GM06990 (cell line): ENCODE measurements around the gene ADGRL2.

Source experiments
- DNase-seq: peaks from one replicate; pipeline ENCODE4 v3.0.0-alpha.2; 2011; ENCODE audit not compliant: insufficient read length; ENCODE audit errors: extremely low read depth
- H3K27me3 ChIP-seq: replicated peaks from 2 replicates; pipeline ENCODE4 v1.6.0; 2011; ENCODE audit warnings: low read length; ENCODE audit not compliant: control insufficient read depth, insufficient read depth
- H3K36me3 ChIP-seq: 2 replicates; pipeline ENCODE4 v1.5.1; 2011; ENCODE audit warnings: low read length; ENCODE audit not compliant: control insufficient read depth, insufficient read depth
- H3K4me3 ChIP-seq: replicated peaks from 2 replicates; pipeline ENCODE4 v1.5.1; 2011; ENCODE audit warnings: low read depth, mild to moderate bottlenecking, control low read depth, low read length
- TF ChIP-seq, protein P1 (sequence below): IDR thresholded peaks from 2 replicates; pipeline ENCODE4 v1.5.1; 2011; ENCODE audit warnings: low read length, control low read depth, mild to moderate bottlenecking, inconsistent platforms; ENCODE audit not compliant: insufficient read depth, poor library complexity, severe bottlenecking

The ADGRL2 gene

DNA sequence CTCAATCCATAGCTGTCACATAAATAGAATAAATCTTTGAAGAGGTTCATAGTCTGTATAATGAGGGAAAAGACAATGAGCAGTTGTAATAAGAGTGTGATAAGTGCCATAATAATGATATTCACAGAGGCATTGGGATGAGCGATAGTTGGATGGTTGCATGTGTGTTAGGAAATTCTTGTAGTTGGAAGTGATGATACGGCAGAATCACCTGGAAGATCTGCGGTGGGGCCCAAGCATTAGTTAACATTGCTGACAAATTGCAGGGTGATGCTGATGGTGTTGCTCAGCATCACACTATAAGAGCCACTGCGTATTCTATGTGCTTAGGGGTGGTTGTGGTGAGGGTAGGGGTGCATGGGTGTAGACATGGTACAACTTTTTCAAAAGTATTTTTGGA lies 41.1 kb downstream of the ADGRL2 start:
- Histone ChIP-seq H3K4me3 (no peak overlapping the region), H3K36me3 (no peaks in the 10 kb centered on the region), H3K27me3 (no peaks in the 10 kb centered on the region)
- no peak for DNase-seq
- TF ChIP-seq, protein P1, sequence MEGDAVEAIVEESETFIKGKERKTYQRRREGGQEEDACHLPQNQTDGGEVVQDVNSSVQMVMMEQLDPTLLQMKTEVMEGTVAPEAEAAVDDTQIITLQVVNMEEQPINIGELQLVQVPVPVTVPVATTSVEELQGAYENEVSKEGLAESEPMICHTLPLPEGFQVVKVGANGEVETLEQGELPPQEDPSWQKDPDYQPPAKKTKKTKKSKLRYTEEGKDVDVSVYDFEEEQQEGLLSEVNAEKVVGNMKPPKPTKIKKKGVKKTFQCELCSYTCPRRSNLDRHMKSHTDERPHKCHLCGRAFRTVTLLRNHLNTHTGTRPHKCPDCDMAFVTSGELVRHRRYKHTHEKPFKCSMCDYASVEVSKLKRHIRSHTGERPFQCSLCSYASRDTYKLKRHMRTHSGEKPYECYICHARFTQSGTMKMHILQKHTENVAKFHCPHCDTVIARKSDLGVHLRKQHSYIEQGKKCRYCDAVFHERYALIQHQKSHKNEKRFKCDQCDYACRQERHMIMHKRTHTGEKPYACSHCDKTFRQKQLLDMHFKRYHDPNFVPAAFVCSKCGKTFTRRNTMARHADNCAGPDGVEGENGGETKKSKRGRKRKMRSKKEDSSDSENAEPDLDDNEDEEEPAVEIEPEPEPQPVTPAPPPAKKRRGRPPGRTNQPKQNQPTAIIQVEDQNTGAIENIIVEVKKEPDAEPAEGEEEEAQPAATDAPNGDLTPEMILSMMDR = no peak

DNA sequence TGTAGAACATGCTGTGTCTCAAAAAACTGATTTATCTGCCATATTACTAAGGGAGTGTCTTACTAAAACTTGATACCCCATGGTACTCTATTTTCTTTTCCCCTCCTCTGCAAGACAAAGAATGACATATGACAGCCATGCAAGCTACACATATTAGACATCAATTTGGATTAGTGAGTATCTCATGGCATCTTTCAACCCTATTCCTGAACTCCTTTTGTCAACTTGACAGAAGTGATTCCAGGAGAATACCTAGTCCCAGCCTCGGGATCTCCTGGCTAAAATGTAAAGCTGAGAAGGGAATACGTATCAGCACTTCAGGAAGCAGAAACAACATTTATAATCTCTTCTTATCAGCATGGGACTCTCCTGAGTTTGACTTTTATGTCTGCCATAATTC lies 43.7 kb downstream of the ADGRL2 start:
- Histone ChIP-seq H3K4me3 (no peak overlapping the region), H3K27me3 (no peaks in the 10 kb centered on the region), H3K36me3 (no peaks in the 10 kb centered on the region)
- TF ChIP-seq, protein P1 = no peak
- DNase-seq = no peak

DNA sequence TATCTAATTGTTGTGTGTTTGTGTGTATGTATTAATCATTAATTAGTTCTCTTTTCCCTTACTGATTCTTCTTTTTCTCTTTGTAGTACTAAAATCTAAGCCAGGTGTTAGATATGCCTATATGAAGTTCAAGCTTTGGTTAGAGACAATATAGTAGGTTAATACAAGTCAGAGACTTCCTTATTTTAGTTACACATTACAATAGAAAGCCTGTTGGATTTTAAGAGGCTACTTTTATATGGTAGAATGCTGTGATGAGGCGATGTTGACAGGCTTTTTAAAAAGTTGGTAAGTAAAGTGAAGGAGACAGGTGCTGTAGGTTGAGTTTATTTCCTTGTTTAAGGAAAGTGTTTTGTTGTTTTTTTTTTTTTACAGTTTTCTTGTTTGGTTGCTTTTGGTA lies 45.9 kb downstream of the ADGRL2 start:
- Histone ChIP-seq H3K36me3 (no peaks in the 10 kb centered on the region), H3K4me3 (no peak overlapping the region), H3K27me3 (no peaks in the 10 kb centered on the region)
- TF ChIP-seq, protein P1 = no peak
- DNase-seq = no peak

DNA sequence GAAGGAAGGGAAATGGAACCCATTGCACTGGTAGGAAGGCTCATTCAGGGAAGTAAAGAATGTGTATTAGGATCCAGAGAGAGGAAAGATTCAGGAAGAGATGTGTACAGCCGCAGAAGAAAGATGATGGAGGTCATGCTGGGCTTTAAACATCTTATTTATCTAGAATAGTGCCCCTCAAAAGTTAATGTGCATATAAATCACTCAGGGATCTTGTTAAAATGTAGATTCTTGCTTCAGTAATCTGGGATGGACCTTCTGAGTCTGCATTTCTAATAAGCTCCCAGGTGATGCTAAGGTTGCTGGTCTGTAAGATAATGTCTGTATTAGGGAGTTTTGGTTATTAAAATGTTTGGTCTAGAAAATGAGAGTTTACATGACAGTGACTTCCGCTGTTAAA lies 46.3 kb downstream of the ADGRL2 start:
- TF ChIP-seq, protein P1 = no peak
- Histone ChIP-seq H3K27me3 (no peaks in the 10 kb centered on the region), H3K36me3 (no peaks in the 10 kb centered on the region), H3K4me3 (no peak overlapping the region)
- DNase-seq = no peak

DNA sequence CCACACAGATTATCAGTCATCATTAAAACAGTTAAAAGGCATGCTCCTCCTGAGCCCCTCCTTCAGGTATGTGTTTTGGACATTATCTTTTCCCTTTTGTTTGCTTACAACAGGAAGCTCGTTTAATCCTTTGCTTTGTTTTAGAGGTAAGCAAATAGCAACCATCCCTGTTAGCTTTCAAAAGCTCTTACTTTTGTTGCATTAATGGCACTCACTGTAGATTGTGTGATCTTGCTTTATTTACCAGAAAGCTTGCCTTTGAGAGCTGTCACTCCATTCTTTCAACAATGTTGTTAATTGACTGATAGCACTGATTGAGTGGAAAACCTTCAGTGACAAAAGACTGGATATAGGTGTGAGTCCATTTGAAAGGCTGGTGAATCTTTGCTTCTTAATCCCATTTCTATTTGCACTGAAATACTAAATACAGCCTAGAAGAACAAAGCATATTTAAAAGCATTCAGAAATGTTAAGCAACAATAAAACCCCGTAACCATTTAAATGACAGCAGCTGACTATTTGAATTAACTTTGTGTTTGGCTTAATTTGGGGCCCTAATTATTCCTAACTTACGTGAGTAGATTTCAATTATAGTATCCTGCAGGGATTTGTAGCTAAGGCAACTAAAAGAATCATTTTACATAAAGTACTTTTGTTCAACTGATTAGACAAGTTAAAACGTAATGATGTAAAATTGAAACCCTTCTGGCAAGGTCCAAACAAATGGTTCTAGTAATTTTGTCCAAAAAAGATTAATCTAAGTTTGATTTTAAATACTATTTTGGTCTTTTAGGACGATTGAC lies 48.3 kb downstream of the ADGRL2 start:
- H3K36me3 ChIP-seq = no peaks in the 10 kb centered on the region
- TF ChIP-seq, protein P1 = no peak
- H3K4me3 ChIP-seq = no peak overlapping the region
- H3K27me3 ChIP-seq = no peaks in the 10 kb centered on the region
- no peak for DNase-seq
